Right kidney (tissue), 9 donors: ENCODE measurements around the gene INSIG1.

Source experiments
- DNase-seq: peaks from one replicate; pipeline ENCODE4 v3.0.0-alpha.2; 2016
- long read RNA-seq, 8 donors: transcript quantifications; one replicate each; lab custom pipeline, GENCODE V29; 2026

Gene INSIG1
- long read RNA-seq, donor 1, transcript INSIG1-201 (6 exons, 3,010 nt), result major isoform, 7 of 7 reads
- long read RNA-seq, donor 1, partial matches to known transcripts, result 0 of 7 reads
- long read RNA-seq, donor 1, other reads (novel, unspliced or antisense), result 0 of 7 reads
- long read RNA-seq, donor 2, transcript INSIG1-201 (6 exons, 3,010 nt), result major isoform, 6 of 7 reads
- long read RNA-seq, donor 2, partial matches to known transcripts, result 0 of 7 reads
- long read RNA-seq, donor 2, other reads (novel, unspliced or antisense), result 0 of 7 reads
- long read RNA-seq, donor 3, partial matches to known transcripts, result 0 of 3 reads
- long read RNA-seq, donor 3, other reads (novel, unspliced or antisense), result 0 of 3 reads
- long read RNA-seq, donor 4, transcript INSIG1-201 (6 exons, 3,010 nt), result major isoform, 9 of 10 reads
- long read RNA-seq, donor 4, partial matches to known transcripts, result 0 of 10 reads
- long read RNA-seq, donor 4, other reads (novel, unspliced or antisense), result 0 of 10 reads
- long read RNA-seq, donor 5, transcript INSIG1-201 (6 exons, 3,010 nt), result major isoform, 16 of 16 reads
- long read RNA-seq, donor 5, partial matches to known transcripts, result 0 of 16 reads
- long read RNA-seq, donor 5, other reads (novel, unspliced or antisense), result 0 of 16 reads
- long read RNA-seq, donor 6, transcript INSIG1-201 (6 exons, 3,010 nt), result major isoform, 8 of 8 reads
- long read RNA-seq, donor 6, partial matches to known transcripts, result 0 of 8 reads
- long read RNA-seq, donor 6, other reads (novel, unspliced or antisense), result 0 of 8 reads
- long read RNA-seq, donor 7, transcript INSIG1-201 (6 exons, 3,010 nt), result major isoform, 11 of 19 reads
- long read RNA-seq, donor 7, partial matches to known transcripts, result 8 of 19 reads
- long read RNA-seq, donor 7, other reads (novel, unspliced or antisense), result 0 of 19 reads
- long read RNA-seq, donor 8, partial matches to known transcripts, result 0 of 1 reads
- long read RNA-seq, donor 8, other reads (novel, unspliced or antisense), result 0 of 1 reads

DNA sequence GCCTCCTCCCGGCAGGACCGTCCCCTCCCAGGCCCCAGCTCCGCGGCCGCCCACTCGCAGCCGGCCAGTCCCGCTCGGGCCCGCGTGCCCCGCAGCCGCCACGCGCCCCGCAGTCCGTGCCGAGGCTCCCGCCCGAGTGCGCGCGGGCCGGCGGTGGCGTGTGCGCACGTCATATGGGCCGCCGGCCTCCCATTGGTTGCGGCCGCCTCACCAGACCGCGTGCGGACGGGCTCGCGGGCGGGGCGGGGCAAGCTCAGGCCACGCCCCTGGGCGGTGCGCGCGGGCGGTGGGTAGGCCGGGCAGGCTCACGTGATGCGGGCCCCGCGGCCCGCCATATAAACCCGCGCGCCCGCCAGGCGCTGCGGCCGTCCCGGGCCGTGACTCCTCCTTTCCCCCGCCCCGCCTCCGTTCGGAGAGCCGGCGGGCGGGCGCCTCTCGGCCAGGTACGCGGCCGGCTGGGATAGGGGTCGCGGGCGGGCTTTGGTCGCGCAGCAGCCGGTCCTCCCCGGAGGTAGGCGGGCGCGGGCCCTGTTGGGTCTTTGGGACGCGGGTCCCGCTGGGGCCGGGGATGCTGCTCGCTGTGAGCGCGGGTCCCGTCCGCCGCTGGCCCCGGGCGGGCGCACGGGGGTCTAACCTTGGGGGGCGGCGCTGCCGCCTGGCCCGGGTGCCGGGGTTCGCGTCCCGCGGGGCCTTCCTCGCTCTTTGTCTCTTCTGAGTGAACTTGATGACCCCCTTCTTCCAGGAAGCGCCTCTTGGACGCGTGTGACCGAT is at the start of gene INSIG1:
Gene INSIG1 (plus strand): TSS at position 362 of the 771 bp plus-strand sequence. CDS start 408 bp downstream, at position 770.
- peak; percentile 92 for DNase-seq

DNA sequence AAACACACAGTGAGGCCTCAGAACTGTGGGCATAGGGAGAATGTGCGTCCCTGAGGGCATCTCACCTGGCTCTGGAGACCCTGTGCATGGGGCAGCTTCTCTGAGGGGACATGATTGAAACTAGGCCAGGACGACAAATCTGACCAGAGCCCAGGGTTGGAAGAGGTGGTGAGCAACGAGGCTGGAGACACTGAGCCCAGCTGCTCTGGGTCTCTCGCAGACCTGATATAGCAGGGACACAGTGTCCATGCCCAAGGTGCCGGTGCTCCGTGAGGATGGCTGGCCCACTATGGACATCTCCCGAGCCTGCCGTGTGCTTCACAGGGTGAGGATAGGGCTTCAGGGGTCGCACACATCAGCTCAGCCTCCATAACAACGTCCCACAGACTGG is 49.3 kb upstream of the INSIG1 start:
- DNase-seq, result no peak

DNA sequence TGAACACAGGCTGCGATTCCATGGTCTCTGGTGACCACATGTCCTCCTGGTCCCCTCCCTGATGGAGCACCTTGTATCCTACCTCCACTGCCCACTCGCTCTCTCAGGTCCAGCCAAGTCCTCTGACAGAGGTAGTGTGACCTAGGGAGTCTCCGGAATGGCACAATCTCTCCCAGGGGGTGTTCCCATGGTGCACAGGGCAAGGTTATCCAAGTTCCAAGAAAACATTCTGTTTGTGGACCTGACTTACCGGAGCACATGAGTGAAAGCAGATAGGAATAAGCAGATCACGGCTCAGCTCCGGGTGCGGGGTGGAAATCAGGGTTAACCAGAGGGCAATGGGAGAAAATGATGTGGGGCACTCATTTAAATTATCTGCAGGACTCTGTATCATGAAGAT is 45.8 kb upstream of the INSIG1 start:
- no peak for DNase-seq

DNA sequence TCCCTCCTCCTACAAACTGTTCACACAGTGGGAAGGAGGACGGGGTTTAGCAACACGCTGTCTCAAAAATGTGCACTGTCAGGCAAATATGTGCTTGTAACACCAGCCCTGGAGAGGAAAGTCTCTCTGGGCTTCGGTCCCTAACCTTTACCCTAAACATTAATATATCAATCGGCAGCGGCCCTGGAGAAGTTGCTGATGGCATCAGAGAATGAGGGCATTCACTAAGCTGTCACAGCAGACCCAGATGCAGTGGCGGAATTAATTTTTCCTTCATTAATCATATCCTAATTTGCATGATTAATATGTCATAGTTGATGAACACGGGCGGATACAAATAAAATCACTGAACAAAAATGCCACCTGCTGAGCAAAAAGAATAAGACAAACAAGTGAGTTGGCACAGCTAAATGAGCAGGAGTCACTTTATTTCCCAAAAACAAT is 45.2 kb upstream of the INSIG1 start:
- DNase-seq, result no peak

- DNase-seq, result no peak
These were observed 44.7 kb upstream of the INSIG1 start for GRCh38 chr7:155252892-155253501.

DNA sequence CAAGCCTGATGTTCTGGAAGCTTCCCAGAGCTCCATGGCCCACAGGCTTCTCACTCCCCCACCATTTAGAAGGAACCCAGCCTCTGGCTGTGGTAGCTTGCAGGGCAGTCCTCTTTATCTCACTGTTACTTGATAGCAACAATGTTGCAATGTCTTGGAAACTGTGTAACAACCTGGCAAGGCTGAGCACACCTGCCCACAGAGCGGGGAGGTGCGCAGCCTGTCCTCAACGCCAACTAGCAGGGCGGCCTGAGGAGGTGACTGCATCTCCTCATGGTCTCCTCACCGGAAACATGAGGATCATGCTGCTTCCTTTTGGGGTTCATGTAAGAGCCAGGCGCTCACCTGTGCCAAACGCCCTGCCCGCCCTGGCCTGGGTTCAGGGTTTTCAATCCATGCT is 43.7 kb upstream of the INSIG1 start:
- DNase-seq, result no peak

DNA sequence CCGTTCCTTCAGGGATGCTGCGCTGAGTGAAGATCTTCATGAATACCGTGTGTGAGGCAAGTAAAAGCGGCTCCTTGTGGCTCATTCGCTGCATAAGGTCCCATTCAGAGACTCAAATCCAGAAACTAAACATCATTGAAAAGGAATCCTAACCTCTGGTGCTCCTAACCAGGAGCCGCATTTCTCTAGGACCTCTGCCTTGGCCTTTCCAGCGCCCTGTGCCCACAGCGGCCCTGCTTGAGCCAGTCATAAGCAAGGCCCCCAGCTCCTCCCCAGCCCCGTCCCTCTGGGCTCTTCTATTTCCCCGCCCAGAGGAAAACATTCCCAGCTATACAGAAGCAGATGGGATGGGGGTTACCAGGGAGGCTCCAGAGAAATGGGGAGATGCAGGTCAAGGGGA is 42.6 kb upstream of the INSIG1 start:
- DNase-seq, result no peak

- DNase-seq, result no peak
These were observed 42.1 kb upstream of the INSIG1 start for GRCh38 chr7:155255621-155256020.

- no peak for DNase-seq
These were observed 41.5 kb upstream of the INSIG1 start for GRCh38 chr7:155256081-155256760.

- no peak for DNase-seq
These were observed 40.8 kb upstream of the INSIG1 start for GRCh38 chr7:155256761-155257481.

GRCh38 chr7:155257482-155258225 is 40.0 kb upstream of the INSIG1 start:
- no peak for DNase-seq

- no peak for DNase-seq
These were observed 39.5 kb upstream of the INSIG1 start for GRCh38 chr7:155258226-155258560.

DNA sequence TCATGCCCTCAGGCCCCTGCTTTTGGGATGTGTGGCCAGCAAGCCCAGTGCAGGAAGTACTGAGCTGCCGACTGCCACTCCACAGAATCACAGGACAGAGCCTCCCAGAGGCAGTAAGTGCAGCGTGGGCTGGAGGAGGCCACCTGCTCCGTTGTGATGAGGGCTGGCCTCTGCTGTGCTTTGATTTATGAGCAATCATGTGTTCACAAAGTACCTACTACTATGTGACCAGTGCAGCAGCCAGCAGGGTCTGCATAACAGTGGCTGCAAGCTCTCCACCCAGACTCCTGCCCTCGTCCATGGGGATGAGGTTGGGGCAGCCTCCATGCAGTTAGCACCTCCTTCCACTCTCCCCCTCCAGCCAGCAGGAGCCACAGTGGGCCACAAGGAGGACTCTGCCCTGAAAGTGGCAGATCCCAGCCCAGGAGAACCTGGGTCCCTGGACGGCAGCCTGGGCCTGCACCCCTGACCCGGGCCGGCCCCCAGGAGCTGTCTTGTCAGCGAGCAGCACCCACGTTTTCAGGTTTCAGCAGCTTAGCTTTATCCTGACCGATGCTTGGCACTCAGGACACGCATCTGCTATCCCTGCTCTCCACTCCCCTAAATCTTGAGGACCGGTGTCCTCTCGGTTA is 37.7 kb upstream of the INSIG1 start:
- no peak for DNase-seq

GRCh38 chr7:155260498-155260872 is 37.2 kb upstream of the INSIG1 start:
- DNase-seq, result no peak

GRCh38 chr7:155261031-155261985 is 36.4 kb upstream of the INSIG1 start:
- DNase-seq, result no peak

DNA sequence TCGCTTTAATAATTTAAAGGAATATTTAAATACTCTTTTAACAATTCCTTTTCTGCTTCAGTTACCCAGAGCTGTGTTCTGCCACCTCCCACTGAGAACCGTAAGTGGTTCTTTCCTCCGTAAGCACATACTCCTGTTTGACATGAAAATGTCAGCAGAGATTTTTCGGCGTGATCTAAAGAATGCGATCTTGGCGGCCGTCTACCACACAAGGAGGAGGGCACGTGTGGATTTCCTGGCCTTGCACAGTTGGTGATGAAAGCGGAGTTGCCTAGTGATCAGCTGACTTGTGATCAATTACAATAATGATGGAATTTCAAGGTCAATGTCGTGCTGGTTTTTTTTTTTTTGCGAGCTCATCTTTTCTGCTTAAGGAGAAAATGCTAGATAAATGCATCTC is 35.6 kb upstream of the INSIG1 start:
- no peak for DNase-seq

DNA sequence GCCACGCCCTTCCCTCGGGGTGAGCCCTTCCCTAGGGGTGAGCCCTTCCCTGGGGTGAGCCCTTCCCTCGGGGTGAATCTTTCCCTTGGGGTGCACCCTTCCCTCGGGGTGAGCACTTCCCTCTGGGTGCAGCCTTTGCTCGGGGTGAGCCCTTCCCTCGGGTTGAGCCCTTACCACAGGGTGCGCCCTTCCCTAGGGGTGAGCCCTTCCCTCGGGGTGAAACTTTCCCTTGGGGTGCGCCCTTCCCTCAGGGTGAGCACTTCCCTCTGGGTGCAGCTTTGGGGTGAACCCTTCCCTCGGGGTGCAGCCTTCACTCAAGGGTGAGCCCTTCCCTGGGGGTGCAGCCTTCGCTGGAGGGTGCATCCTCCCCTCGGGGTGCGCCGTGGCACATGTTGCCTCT is 34.6 kb upstream of the INSIG1 start:
- DNase-seq, result no peak

DNA sequence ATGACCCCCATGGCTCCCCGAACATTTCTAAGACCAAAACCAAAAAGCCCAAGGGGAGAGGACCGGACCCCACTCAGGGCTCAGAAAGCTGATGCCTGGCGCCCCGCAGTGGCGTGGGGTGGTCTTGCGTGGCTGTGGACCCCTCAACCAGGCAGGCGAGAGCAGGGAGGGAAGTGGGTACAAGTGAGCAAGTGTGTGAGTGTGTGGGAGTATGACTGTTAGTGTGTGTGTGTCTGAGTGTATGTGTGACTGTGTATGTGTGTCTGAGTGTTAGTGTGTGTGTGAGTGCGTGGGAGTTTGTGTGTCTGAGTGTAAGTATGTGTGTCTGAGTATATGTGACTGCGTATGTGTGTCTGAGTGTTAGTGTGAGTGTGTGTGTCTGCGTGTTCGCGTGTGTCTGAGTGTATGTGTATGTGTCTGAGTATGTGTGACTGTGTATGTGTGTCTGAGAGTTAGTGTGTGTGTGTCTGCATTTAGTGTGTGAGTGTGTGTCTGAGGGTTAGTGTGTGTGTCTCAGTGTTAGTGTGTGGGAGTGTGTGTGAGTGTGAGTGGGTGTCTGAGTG is 34.0 kb upstream of the INSIG1 start:
- DNase-seq, result no peak
